HG03378 (cell line): ENCODE results near the gene SPANXA1.
"Not testable (repeated sequence)": the region's sequence is repeated elsewhere in the genome, so short reads cannot be mapped to it uniquely, and the experiment has no call there.

Experiments used
- ATAC-seq: cut with Tn5 transposase; IDR thresholded peaks from one replicate; pipeline ENCODE4 v1.9.1; 2021; ENCODE audit warnings: mild to moderate bottlenecking, moderate library complexity; ENCODE audit not compliant: unreplicated experiment

The SPANXA1 gene

GRCh38 chrX:141584638-141585037 is at the start of gene SPANXA1:
Gene SPANXA1, minus strand, starts transcription at chrX:141584738. Its CDS starts 60 bp downstream, at chrX:141584678.
- ATAC-seq, result not testable (repeated sequence)

- ATAC-seq, result no peak
These were observed 47.6 kb upstream of the SPANXA1 start for GRCh38 chrX:141632124-141632523.

- no peak for ATAC-seq
These were observed 34.8 kb upstream of the SPANXA1 start for GRCh38 chrX:141619336-141619735.

- no peak for ATAC-seq
These were observed 24.6 kb upstream of the SPANXA1 start for GRCh38 chrX:141609111-141609510.

- ATAC-seq, result not testable (repeated sequence)
These were observed 4.9 kb upstream of the SPANXA1 start, which contains the start of gene SPANXA2 for GRCh38 chrX:141589408-141589807. Gene SPANXA2, plus strand, starts transcription at chrX:141589708. Its CDS starts 60 bp downstream, at chrX:141589768.

- ATAC-seq, result not testable (repeated sequence)
These were observed 42.0 kb downstream of the SPANXA1 start for GRCh38 chrX:141542551-141542950.
